GM08714 (cell line): ENCODE measurements around the gene NUDCD3.

ENCODE experiments used
- H3K4me3 ChIP-seq: fragments of 200-500 bp; sonication (Bioruptor generic); 2 replicates; pipeline ENCODE4 v1.5.1; 2014; ENCODE audit warnings: mild to moderate bottlenecking, low read length, inconsistent platforms
- ZNF274 ChIP-seq: IDR thresholded peaks from 2 replicates; pipeline ENCODE4 v1.6.1; 2012; ENCODE audit warnings: mild to moderate bottlenecking, low read depth, low read length

NUDCD3 gene

DNA sequence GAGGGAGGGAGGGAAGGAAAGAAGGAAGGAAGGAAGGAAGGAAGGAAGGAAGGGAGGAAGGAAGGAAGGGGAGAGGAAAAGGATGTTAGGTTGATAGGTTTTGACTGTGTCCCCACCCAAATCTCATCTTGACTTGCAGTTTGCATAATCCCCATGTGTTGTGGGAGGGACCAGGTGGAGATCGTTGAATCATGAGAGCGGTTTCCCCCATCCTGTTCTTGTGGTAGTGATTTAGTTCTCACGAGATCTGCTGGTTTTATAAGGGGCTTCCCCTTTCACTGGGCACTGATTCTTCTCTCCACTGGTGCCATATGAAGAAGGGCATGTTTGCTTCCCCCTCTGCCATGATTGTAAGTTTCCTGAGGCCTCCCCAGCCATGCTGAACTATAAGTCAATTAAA lies 15.1 kb upstream of the NUDCD3 start:
- H3K4me3 ChIP-seq, result no peak overlapping the region
- TF ChIP-seq ZNF274, result no peak

GRCh38 chr7:44498230-44498954 lies 7.9 kb upstream of the NUDCD3 start:
- H3K4me3 ChIP-seq, result no peak overlapping the region
- TF ChIP-seq ZNF274, result no peak

DNA sequence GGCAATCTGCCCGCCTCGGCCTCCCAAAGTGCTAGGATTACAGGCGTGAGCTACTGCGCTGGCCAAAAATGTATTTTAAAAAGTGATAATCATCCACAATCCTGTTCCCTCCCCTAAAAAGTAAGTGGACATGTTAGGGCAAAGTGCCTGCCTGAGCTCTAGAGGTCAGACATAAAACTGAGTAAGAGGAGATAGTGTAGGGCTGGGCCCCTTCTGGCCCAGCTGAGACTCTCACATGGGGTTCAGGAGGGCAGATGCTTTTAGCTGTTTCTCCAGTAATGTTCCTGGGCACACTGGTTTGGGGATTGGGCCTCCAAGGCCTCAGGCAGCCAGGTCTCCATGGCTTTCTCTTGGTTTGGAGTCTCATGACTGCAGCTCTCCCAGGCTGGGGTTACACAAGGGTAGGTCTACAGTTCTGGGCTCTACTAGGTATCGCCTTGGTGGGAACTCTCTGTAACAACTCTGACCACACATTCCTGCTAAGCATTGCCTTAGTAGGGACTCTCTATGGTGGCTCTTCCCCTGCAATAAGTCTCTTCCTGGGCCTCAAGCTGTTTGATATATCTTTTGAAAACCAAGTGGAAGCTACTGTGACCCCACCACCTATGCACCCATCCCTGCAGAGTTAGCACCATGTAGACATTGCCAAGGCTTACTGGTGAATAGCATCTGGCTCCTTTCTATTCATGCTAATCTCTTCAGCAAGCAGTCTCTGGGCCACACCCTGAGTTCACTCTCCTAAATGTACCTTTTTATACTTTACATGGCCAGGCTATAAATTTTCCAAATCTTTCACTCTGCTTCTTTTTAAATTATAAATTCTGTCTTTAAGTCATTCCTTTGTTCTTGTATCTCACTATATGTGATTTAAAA lies 6.9 kb upstream of the NUDCD3 start:
- TF ChIP-seq ZNF274, result no peak
- no peak overlapping the region for H3K4me3 ChIP-seq

DNA sequence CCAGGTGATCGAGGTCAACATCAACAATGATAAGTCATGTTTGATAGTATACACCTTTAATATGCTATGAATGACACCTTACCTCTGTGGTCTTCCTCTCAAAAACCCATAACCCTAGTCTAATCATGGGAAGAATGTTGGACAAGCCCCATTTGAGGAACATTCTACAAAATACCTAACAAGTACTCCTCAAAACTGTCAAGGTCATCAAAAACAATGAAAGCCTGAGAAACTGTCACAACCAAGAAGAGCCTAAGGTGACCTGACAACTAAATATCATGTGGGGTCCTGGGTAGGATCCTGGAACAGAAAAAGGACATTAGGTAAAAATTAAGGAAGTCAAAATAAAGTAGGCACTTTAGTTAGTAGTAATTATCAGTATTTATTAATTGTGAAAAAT lies 5.9 kb upstream of the NUDCD3 start:
- no peak for TF ChIP-seq ZNF274
- H3K4me3 ChIP-seq, result no peak overlapping the region

DNA sequence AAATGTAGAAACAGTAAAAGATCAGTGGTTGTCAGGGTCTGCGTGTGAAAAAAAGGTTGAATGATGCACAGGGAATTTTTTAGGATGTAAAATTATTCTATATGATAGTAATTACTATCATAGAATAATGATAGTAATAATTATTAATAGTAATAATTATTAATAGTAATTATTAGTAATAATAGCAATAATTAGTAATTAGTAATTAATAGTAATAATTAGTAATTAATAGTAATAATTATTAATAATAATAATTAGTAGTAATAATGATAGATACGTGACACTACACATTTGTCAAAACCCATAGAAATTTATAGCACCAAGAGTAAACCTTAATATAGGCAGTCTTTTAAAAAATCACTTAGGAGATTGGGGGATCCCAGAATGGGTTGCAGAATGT lies 4.5 kb upstream of the NUDCD3 start:
- TF ChIP-seq ZNF274, result no peak

GRCh38 chr7:44491229-44491628 lies 771 bp upstream of the NUDCD3 start:
- peak overlapping the region; percentile 96; the same call in 1 of the 2 replicates for H3K4me3 ChIP-seq
- no peak for TF ChIP-seq ZNF274

More for the DNA sequence above, 4.5 kb upstream of the NUDCD3 start:
- no peak overlapping the region for H3K4me3 ChIP-seq

- H3K4me3 ChIP-seq, result peak overlapping the region; percentile 96
- TF ChIP-seq ZNF274, result no peak
Observed at GRCh38 chr7:44489955-44490350, 505 bp downstream of the NUDCD3 start.

GRCh38 chr7:44488955-44489354 lies 1.5 kb downstream of the NUDCD3 start:
- H3K4me3 ChIP-seq, result peak overlapping the region; percentile 96
- TF ChIP-seq ZNF274, result no peak

DNA sequence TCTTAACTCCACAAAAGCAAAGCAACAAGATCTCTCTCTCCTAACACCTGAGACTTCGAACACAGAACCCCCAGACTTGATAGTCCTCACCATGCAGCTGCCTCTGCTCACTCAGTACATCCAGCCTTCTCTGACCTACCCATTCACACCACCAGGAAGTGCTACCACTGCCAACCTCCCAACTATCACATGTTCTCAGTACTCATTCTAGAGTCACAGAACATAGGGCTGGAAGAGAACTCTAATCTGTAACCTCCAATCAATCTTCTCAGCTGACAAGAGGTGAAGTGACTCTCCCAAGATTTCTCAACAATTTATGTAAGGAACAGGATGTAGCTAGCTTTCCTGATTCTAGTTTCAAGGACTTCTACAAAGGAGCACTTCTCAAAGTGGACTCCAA lies 3.8 kb downstream of the NUDCD3 start:
- TF ChIP-seq ZNF274, result no peak
- no peak overlapping the region for H3K4me3 ChIP-seq

DNA sequence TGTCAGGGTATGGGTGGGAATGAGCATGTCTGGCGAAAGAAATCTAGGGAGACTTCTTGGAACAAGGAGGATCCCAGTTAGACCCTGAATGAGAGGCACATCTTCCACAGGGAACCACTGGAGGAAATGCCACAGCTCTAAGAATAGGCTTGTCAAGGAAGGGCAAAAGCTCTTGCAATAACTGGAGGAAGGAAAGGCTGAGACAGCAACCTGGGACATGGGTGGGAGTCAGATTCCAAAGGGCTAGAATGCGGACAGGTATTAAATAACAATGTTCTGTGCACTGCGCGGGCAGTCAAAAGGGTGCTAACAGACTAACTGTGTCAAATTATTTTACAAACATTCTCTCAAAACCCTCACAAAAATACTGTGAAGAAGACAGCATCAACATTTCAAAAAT lies 4.5 kb downstream of the NUDCD3 start:
- no peak for TF ChIP-seq ZNF274
- no peak overlapping the region for H3K4me3 ChIP-seq

DNA sequence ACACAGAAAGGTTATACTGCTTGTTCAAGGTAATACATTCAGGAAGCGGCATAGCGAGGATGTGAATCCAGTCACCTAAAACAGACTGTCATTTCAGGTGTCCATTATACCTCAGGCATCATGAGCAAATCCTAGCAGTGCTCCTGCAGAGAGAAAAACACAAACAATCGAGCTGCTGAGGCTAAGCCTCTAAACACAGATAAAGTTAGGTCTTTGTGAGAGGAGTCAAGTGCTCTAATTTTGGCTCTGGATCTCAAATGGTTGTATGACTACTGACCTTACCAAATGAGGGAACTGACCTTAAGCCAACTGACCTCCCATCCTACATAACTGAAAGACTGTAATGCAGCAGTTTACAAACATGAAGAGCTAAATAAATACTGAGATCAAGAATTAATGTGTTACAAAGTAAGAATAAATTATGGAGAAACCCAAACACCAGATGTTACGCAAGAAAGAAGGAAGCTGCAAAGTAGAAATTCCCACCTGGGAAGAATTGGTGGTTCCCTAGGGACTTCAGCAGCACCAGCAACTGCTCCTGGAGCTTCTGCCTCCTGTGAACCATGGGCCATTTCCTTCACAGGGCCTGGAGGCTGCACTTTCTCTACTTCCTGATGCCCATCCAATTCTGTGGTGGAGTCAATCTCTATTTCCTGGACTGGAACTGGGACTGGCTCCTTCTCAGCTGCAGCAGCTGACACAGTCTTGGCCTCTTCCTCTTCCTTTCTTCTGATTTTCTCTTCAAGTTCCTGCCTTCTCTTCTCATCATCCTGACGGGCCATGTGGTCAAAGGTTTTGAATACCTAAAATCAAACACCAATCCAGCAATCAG lies 5.8 kb downstream of the NUDCD3 start:
- no peak for TF ChIP-seq ZNF274
- H3K4me3 ChIP-seq, result no peak overlapping the region

DNA sequence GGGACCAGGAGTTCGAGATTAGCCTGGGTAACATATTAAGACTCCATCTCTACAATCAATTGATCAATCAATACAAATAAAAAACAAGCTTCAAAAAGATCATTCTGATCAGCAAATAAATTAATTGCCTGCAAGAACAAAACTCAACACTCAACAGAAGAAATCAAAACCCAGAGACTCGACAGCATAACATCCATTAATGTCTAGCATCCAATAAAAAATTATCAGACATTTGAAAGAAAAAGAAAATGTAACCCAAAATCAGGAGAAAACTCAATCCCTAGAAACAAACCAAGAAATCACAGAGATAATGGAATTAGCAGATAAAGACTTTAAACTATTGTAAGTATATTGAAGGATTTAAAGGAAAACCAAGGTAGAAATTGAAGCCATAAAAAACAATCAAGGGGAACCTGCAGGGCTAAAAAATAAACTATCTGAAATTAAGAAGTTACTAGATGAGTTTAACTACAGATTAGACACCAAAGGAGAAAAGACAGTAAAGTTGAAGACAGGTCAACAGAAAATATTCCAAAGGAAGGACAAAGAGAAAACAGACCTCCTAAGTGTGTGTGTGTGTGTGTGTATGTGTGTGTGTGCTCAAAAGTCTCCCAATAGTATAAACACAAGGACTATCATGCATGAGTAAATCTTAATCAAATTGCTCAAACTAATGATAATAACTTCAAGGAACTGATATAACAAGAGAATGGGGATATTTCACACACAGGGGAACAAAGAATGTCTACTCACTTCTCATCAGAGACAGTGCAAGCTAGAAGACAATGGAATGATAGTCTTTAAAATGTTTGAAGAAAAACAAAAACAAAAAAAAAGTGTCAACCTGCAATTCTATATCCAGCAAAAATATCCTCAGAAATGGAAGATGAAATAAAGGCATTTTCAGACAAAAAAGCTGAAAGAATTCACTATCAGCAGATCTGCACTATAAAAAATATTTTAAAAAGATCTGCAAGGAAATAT lies 7.7 kb downstream of the NUDCD3 start:
- no peak overlapping the region for H3K4me3 ChIP-seq
- no peak for TF ChIP-seq ZNF274

DNA sequence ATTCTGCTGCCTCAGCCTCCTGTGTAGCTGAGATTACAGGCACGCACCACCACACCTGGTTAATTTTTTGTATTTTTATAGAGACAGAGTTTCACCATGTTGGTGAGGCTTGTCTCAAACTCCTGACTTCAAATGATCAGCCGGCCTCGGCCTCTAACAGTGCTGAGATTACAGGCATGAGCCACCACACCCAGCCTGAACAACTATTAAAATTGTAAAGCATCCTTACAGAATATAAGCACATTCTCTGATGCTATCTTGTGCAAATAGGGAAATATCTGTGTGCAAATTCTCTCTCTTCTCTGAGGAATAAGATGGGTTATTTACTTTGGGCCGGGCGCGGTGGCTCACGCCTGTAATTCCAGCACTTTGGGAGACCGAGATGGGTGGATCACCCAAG lies 12.5 kb downstream of the NUDCD3 start:
- no peak for TF ChIP-seq ZNF274
- H3K4me3 ChIP-seq, result no peak overlapping the region
